Smooth muscle cell (in vitro differentiated cells): ENCODE data around the gene ZP1. TPM values are rescaled to one million over a fixed set of nuclear protein-coding genes. Genes with fewer than 3 reads are reported as not detected.

Experiments used
- DNase-seq: peaks from one replicate; lab custom pipeline; 2025; ENCODE audit not compliant: unreplicated experiment; lab: John Stamatoyannopoulos, UW
- H2AFZ ChIP-seq: fragments of 200-600 bp; sonication (generic); 2 replicates; pipeline ENCODE4 v1.6.0; 2016; ENCODE audit warnings: antibody characterized with exemption, low read depth, mild to moderate bottlenecking
- H3F3A ChIP-seq: fragments of 200-600 bp; sonication (generic); 2 replicates; pipeline ENCODE4 v1.6.0; 2017; ENCODE audit warnings: antibody characterized with exemption, low read depth
- H3K27ac ChIP-seq: fragments of 200-600 bp; sonication (generic); 2 replicates; pipeline ENCODE4 v1.5.1; 2016; ENCODE audit warnings: low read depth, mild to moderate bottlenecking
- H3K27me3 ChIP-seq: fragments of 200-600 bp; sonication (generic); 2 replicates; pipeline ENCODE4 v1.6.1; 2016; ENCODE audit warnings: low read depth, mild to moderate bottlenecking
- H3K36me3 ChIP-seq: fragments of 200-600 bp; sonication (generic); 2 replicates; pipeline ENCODE4 v1.5.1; 2016; ENCODE audit warnings: low read depth
- H3K4me1 ChIP-seq: fragments of 200-600 bp; sonication (generic); 2 replicates; pipeline ENCODE4 v1.5.1; 2016; ENCODE audit warnings: low read depth
- H3K4me2 ChIP-seq: fragments of 200-600 bp; sonication (generic); 2 replicates; pipeline ENCODE4 v1.6.0; 2016; ENCODE audit warnings: mild to moderate bottlenecking
- H3K4me3 ChIP-seq: fragments of 200-600 bp; sonication (generic); 2 replicates; pipeline ENCODE4 v1.5.1; 2016; ENCODE audit warnings: mild to moderate bottlenecking
- H3K79me2 ChIP-seq: fragments of 200-600 bp; sonication (generic); 2 replicates; pipeline ENCODE4 v1.6.0; 2016; ENCODE audit warnings: low read depth, mild to moderate bottlenecking
- H3K9ac ChIP-seq: fragments of 200-600 bp; sonication (generic); 2 replicates; pipeline ENCODE4 v1.6.0; 2016; ENCODE audit warnings: low read depth
- H3K9me3 ChIP-seq: fragments of 200-600 bp; sonication (generic); replicated peaks from 2 replicates; pipeline ENCODE4 v1.5.1; 2016; ENCODE audit warnings: low read depth
- H4K20me1 ChIP-seq: fragments of 200-600 bp; sonication (generic); 2 replicates; pipeline ENCODE4 v1.6.0; 2016; ENCODE audit warnings: low read depth
- WGBS: methylation state at CpG from one replicate; pipeline ENCODE4 v1.1.7; 2016; ENCODE audit warnings: low lambda C conversion rate; 5-methylcytosine and 5-hydroxymethylcytosine counted together
- polyA plus RNA-seq: library from polyadenylated mRNA; unstranded; fragments of >200 nt; fragmentation: Nextera tagmentation; extraction: Ambion mirVana; gene quantifications from 2 replicates; pipeline ENCODE4 v1.2.1, GENCODE V29; 2016
- total RNA-seq: library from RNA; depleted of rRNA; stranded (reverse); fragments of >200 nt; gene quantifications from 2 replicates; pipeline ENCODE4 v1.2.3, GENCODE V29; 2014
- TF ChIP-seq, protein P1 (sequence below): fragments of 200-600 bp; sonication (generic); IDR thresholded peaks from 2 replicates; pipeline ENCODE4 v1.5.1; 2017; ENCODE audit warnings: borderline replicate concordance, mild to moderate bottlenecking, antibody characterized with exemption; ENCODE audit not compliant: insufficient read depth, poor library complexity, severe bottlenecking

ZP1 gene
- total and polyA plus RNA-seq, 2 experiments from 2014 or later, result 0.94 to 2.9 TPM

DNA sequence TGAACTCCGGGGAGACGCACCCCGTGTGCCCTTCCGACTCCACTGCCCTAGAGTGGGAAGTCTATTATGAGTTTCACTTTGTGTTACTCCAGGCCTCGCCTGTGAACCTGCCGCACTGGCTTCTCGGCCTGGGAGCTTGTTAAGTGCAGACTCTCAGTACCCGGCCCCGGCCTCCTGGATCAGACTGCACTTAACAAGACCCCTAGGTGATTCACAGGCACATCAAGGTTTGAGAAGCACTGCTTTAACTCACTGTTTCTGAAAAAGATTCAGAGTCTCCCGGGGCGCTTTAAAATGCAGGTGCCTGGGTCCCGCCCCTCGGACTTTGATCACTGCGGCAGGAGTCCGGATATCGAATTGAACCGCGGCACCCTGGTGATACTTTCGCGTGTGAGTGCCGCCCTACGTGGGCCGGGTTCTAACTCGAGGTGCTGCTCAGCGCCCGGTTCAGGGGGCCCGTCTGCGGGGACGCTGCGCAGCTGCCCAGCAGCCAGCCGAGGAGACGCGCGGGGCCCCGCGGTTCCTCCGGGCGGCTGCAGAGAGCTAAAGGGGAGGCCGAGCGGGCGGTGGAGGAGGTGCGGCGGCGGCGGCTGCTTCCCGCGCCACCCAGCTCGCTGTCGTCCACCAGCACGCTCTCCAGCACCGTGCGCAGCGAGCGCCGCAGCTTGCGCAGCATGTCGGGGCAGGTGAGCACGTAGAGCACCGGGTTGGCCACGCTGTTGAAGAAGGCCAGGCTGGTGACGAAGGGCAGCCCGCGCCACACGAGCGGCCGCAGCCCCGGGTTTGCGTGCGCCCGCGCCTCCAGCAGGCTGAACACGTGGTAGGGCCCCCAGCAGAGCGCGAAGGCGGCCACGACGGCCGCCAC is 15.0 kb upstream of the ZP1 start:
- 42% methylated on average over 73 of the region's 78 CpGs for WGBS
- no peaks in the 10 kb centered on the region for H3K79me2 ChIP-seq
- peaks cover 5% of the 10 kb centered on the region for H3K27me3 ChIP-seq
- no peaks in the 10 kb centered on the region for H3F3A ChIP-seq
- TF ChIP-seq, protein P1, sequence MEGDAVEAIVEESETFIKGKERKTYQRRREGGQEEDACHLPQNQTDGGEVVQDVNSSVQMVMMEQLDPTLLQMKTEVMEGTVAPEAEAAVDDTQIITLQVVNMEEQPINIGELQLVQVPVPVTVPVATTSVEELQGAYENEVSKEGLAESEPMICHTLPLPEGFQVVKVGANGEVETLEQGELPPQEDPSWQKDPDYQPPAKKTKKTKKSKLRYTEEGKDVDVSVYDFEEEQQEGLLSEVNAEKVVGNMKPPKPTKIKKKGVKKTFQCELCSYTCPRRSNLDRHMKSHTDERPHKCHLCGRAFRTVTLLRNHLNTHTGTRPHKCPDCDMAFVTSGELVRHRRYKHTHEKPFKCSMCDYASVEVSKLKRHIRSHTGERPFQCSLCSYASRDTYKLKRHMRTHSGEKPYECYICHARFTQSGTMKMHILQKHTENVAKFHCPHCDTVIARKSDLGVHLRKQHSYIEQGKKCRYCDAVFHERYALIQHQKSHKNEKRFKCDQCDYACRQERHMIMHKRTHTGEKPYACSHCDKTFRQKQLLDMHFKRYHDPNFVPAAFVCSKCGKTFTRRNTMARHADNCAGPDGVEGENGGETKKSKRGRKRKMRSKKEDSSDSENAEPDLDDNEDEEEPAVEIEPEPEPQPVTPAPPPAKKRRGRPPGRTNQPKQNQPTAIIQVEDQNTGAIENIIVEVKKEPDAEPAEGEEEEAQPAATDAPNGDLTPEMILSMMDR, result no peak
- H4K20me1 ChIP-seq, result no peaks in the 10 kb centered on the region
- H3K9ac ChIP-seq, result no peak overlapping the region
- H3K27ac ChIP-seq, result no peak overlapping the region
- H3K4me2 ChIP-seq, result no peak overlapping the region
- peak overlapping the region; percentile 30 for H3K4me3 ChIP-seq
- H3K9me3 ChIP-seq, result no peaks in the 10 kb centered on the region
- no peaks in the 10 kb centered on the region for H3K36me3 ChIP-seq
- DNase-seq, result no peak
- H2AFZ ChIP-seq, result no peak overlapping the region
- H3K4me1 ChIP-seq, result no peaks in the 10 kb centered on the region

DNA sequence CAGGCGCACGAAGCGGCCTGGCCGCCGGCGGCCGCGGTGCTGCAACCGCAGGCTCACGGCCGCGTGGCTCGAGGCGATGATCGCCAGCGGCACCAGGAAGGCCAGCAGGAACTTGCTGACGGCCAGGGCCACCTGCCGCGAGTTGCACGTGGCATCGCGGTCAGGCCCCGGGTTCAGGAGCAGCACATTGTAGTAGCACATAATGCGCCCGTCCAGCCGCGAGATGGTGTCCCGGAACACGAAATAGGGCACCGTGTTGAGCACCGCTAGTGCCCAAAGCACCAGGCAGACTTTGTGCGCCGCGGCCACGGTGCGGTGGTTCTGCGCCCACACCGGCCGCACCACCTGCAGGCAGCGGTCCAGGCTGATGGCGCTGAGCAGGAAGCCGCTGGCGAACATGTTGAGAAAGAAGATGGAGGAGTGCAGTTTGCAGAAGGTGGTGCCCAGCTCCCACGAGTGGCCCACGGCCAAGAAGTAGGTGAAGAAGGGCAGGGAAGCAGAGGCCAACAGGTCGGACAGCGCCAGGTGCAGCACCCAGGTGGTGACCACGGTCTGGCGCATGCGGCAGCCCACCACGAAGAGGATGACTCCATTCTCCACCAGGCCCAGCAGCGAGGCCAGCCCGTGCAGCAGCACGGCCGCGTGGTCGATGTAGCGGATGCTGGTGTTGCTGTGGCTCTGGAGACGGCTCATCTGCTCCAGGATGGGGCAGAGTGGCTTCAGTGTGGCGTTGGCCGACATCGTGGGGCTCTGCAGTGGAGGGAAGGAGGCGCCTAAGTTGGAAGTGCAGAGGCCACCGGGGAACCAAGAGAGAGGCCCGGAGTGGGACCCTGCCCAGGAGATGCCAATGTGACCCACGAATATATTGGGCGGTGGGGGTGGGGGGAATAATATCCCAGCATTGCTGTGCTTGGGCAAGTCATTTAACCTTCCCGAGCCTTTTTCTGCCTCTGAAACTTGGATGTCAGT is 14.1 kb upstream of the ZP1 start:
- no peaks in the 10 kb centered on the region for H3K9me3 ChIP-seq
- no peak for DNase-seq
- peaks cover 5% of the 10 kb centered on the region for H3K27me3 ChIP-seq
- H3K27ac ChIP-seq, result no peak overlapping the region
- no peak overlapping the region for H3K9ac ChIP-seq
- no peaks in the 10 kb centered on the region for H3K79me2 ChIP-seq
- WGBS, result 92% methylated on average over 64 of the region's 68 CpGs
- no peaks in the 10 kb centered on the region for H3F3A ChIP-seq
- no peaks in the 10 kb centered on the region for H3K4me1 ChIP-seq
- H4K20me1 ChIP-seq, result no peaks in the 10 kb centered on the region
- H3K4me3 ChIP-seq, result no peak overlapping the region
- no peak overlapping the region for H2AFZ ChIP-seq
- H3K4me2 ChIP-seq, result no peak overlapping the region
- no peaks in the 10 kb centered on the region for H3K36me3 ChIP-seq
- TF ChIP-seq, protein P1, result no peak

DNA sequence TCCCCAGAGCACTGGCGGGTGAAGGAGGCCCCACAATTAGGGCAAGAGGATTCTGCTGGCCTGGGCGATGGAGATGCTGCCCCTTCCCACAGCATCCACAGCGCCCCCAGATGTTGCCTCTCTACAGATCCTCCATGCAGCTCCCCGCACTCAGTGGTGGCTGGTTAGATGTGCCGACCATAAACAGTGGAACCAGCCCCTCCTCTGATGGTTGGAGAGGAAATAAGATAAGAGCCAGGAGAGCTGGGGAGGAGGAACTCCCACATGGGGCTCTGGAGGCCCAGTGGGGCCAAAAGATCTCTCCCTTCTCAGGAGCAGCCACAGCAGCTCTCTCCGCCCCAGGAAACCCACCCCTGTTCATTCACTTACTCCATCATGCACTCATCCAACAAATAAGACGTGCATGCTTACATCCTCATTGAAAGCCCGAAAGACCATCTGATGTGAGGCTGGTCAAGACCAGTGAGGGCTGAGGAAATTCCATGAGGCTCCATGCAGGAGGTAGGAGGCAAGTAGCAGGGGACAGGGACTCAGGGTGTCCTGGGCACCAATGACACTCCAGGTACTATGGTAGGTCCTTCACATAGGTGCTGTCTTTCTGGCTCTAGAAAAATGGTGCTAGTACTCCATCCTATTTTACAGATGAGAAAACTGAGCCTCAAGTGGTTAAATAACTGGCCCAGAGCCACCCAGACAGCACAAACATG is 13.0 kb upstream of the ZP1 start:
- H3K79me2 ChIP-seq, result no peaks in the 10 kb centered on the region
- no peak overlapping the region for H3K4me3 ChIP-seq
- no peak overlapping the region for H3K4me2 ChIP-seq
- no peak overlapping the region for H2AFZ ChIP-seq
- no peak overlapping the region for H3K9ac ChIP-seq
- DNase-seq, result no peak
- no peak overlapping the region for H3K27ac ChIP-seq
- no peaks in the 10 kb centered on the region for H3K9me3 ChIP-seq
- WGBS, result 86% methylated on average over 8 of the region's 8 CpGs
- no peaks in the 10 kb centered on the region for H3K4me1 ChIP-seq
- H4K20me1 ChIP-seq, result no peaks in the 10 kb centered on the region
- TF ChIP-seq, protein P1, result no peak
- no peaks in the 10 kb centered on the region for H3K36me3 ChIP-seq
- H3F3A ChIP-seq, result no peaks in the 10 kb centered on the region
- peaks cover 5% of the 10 kb centered on the region for H3K27me3 ChIP-seq
